HCT116 (cell line): ENCODE results near the gene COPS7B. TPM values are rescaled to one million over a fixed set of nuclear protein-coding genes. Genes with fewer than 3 reads are reported as not detected.

Experiments used
- ATAC-seq: fragments of 200-7000 bp; cut with Tn5 transposase; 2 replicates; pipeline ENCODE4 v1.9.1; 2020; ENCODE audit warnings: mild to moderate bottlenecking, moderate library complexity
- BruUV-seq: library from RNA; stranded (reverse); fragments of 400-500 nt; replicated peaks from 2 replicates; lab custom pipeline; 2021; lab: Mats Ljungman, UMichigan
- CTCF ChIA-PET: fragments of 300-600 bp; sonication (Branson Sonifier 250); formaldehyde crosslinking; loops from one replicate; lab custom pipeline; 2021; ENCODE audit warnings: antibody characterized with exemption; lab: Charles Lee
- POLR2A ChIA-PET: fragments of 300-600, 350-600 bp; sonication (Branson Sonifier 250); formaldehyde crosslinking; loops from one replicate; lab custom pipeline; 2021; ENCODE audit warnings: antibody characterized with exemption; lab: Charles Lee
- RAD21 ChIA-PET, 2 experiments: fragments of 300-600 bp; sonication (Branson Sonifier 250); formaldehyde crosslinking; loops; one replicate each; lab custom pipeline; 2023; ENCODE audit warnings: low total read pairs in 2 of 2; ENCODE audit not compliant: uncharacterized antibody in 2 of 2, unreplicated experiment in 2 of 2, low non-redundant PET in 1 of 2; lab: Charles Lee
- DNase-seq: peaks from one replicate; pipeline ENCODE4 v3.0.0-alpha.2; 2010; ENCODE audit warnings: low read depth, low spot score
- H2AFZ ChIP-seq: fragments of 200-600 bp; shearing (Covaris generic), sonication (generic); 2 replicates; pipeline ENCODE4 v1.6.1; 2017; ENCODE audit warnings: low read depth, mixed run types, mixed read lengths, antibody characterized with exemption, low read length; ENCODE audit not compliant: poor library complexity, severe bottlenecking
- H3K27ac ChIP-seq: 2 replicates; pipeline ENCODE4 v1.5.1; 2012; ENCODE audit warnings: low read depth, low read length
- H3K27me3 ChIP-seq: fragments of 200-600 bp; sonication (generic); 2 replicates; pipeline ENCODE4 v1.6.1; 2016; ENCODE audit warnings: mixed run types, low read length, mixed read lengths; ENCODE audit not compliant: insufficient read depth
- H3K36me3 ChIP-seq, 2 experiments: fragments of 200-500 bp in 1 of 2; fragments of 200-600 bp in 1 of 2; sonication (Bioruptor generic) in 1 of 2; sonication (generic) in 1 of 2; 2 replicates each; pipeline versions ENCODE4 v1.5.1 to v1.6.1; 2014 to 2016; ENCODE audit warnings: low read length in 2 of 2, inconsistent platforms in 1 of 2, mixed read lengths in 1 of 2, mixed run types in 1 of 2; ENCODE audit not compliant: insufficient read depth in 2 of 2, control insufficient read depth in 1 of 2
- H3K4me1 ChIP-seq, 2 experiments: fragments of 200-600 bp in 1 of 2; sonication (generic) in 1 of 2; 2 replicates each; pipeline versions ENCODE4 v1.5.1 to v1.6.1; 2012 to 2017; ENCODE audit warnings: low read length in 2 of 2, inconsistent platforms in 1 of 2, mild to moderate bottlenecking in 1 of 2, mixed read lengths in 1 of 2, mixed run types in 1 of 2, moderate library complexity in 1 of 2; ENCODE audit not compliant: insufficient read depth in 2 of 2, control insufficient read depth in 1 of 2
- H3K4me2 ChIP-seq: fragments of 200-600 bp; sonication (generic); 2 replicates; pipeline ENCODE4 v1.6.1; 2017; ENCODE audit warnings: mixed run types, low read length, mixed read lengths
- H3K4me3 ChIP-seq, 2 experiments: fragments of 200-600 bp in 1 of 2; sonication (generic) in 1 of 2; replicated peaks in 1 of 2; 2 replicates each; pipeline ENCODE4 v1.5.1; 2011 to 2016; ENCODE audit warnings: low read length in 2 of 2, control low read depth in 1 of 2, low read depth in 1 of 2, mild to moderate bottlenecking in 1 of 2, mixed read lengths in 1 of 2, mixed run types in 1 of 2
- H3K79me2 ChIP-seq: fragments of 200-600 bp; sonication (generic); 2 replicates; pipeline ENCODE4 v1.6.1; 2017; ENCODE audit warnings: mild to moderate bottlenecking, mixed run types, low read length, moderate library complexity, mixed read lengths; ENCODE audit not compliant: insufficient read depth
- H3K9ac ChIP-seq: fragments of 200-600 bp; sonication (generic); 2 replicates; pipeline ENCODE4 v1.6.1; 2016; ENCODE audit warnings: low read length, mixed read lengths
- H3K9me2 ChIP-seq: fragments of 200-600 bp; sonication (generic), shearing (Covaris generic); 2 replicates; pipeline ENCODE4 v1.6.1; 2017; ENCODE audit warnings: mixed run types, mild to moderate bottlenecking, moderate library complexity; ENCODE audit not compliant: insufficient read depth
- H3K9me3 ChIP-seq, 2 experiments: fragments of 200-500 bp in 1 of 2; fragments of 200-600 bp in 1 of 2; sonication (Bioruptor generic) in 1 of 2; sonication (generic) in 1 of 2; 2 replicates each; pipeline ENCODE4 v1.6.1; 2014 to 2017; ENCODE audit warnings: low read length in 2 of 2, mixed read lengths in 2 of 2, inconsistent platforms in 1 of 2, low read depth in 1 of 2, mild to moderate bottlenecking in 1 of 2, mixed run types in 1 of 2, moderate library complexity in 1 of 2; ENCODE audit not compliant: control insufficient read depth in 1 of 2, insufficient read depth in 1 of 2
- H4K20me1 ChIP-seq: fragments of 200-600 bp; sonication (generic), shearing (Covaris generic); 2 replicates; pipeline ENCODE4 v1.6.1; 2017; ENCODE audit warnings: mixed run types, mild to moderate bottlenecking, moderate library complexity; ENCODE audit not compliant: insufficient read depth
- CBX3 ChIP-seq: IDR thresholded peaks from 2 replicates; pipeline ENCODE4 v1.6.1; 2012; ENCODE audit warnings: low read depth
- ELF1 ChIP-seq: IDR thresholded peaks from 2 replicates; pipeline ENCODE4 v1.6.1; 2012; ENCODE audit warnings: low read depth, borderline replicate concordance
- EZH2 ChIP-seq: fragments of 200-600 bp; sonication (generic); IDR thresholded peaks from 2 replicates; pipeline ENCODE4 v1.6.1; 2017; ENCODE audit warnings: antibody characterized with exemption, mixed run types
- FOSL1 ChIP-seq: IDR thresholded peaks from 2 replicates; pipeline ENCODE4 v1.6.1; 2012; ENCODE audit warnings: low read depth
- POLR2AphosphoS5 ChIP-seq: IDR thresholded peaks from 2 replicates; pipeline ENCODE4 v1.6.1; 2011; ENCODE audit warnings: mild to moderate bottlenecking, low read depth, low read length, moderate library complexity
- RAD21 ChIP-seq: IDR thresholded peaks from 2 replicates; pipeline ENCODE4 v1.6.1; 2012; ENCODE audit warnings: low read depth, mild to moderate bottlenecking
- SIN3A ChIP-seq: IDR thresholded peaks from 2 replicates; pipeline ENCODE4 v1.6.1; 2012; ENCODE audit warnings: low read depth
- SP1 ChIP-seq: IDR thresholded peaks from 2 replicates; pipeline ENCODE4 v1.6.1; 2012; ENCODE audit warnings: low read depth
- SRF ChIP-seq: IDR thresholded peaks from 2 replicates; pipeline ENCODE4 v1.6.1; 2012; ENCODE audit warnings: low read depth
- YY1 ChIP-seq: IDR thresholded peaks from 2 replicates; pipeline ENCODE4 v1.6.1; 2011; ENCODE audit warnings: low read length, low read depth, moderate library complexity, mild to moderate bottlenecking; ENCODE audit not compliant: insufficient replicate concordance; ENCODE audit errors: extremely low read depth
- ZFX ChIP-seq: fragments of 450-650 bp; IDR thresholded peaks from 2 replicates; pipeline ENCODE4 v1.6.1; 2017
- ZNF274 ChIP-seq: fragments of 200-500 bp; sonication (Bioruptor generic); IDR thresholded peaks from 2 replicates; pipeline ENCODE4 v1.6.1; 2014; ENCODE audit warnings: mild to moderate bottlenecking, low read depth, low read length, inconsistent platforms
- intact Hi-C: fragments of 100-400 bp; cut with micrococcal nuclease; formaldehyde crosslinking; loops from 2 replicates; pipeline ENCODE4 v1.10.0; 2022
- total RNA-seq: library from RNA; stranded (reverse); gene quantifications from one replicate; pipeline ENCODE4 v1.2.1, GENCODE V29; 2021; ENCODE audit not compliant: unreplicated experiment
- TF ChIP-seq, protein P1 (sequence below): IDR thresholded peaks from 2 replicates; pipeline ENCODE4 v1.6.1; 2012; ENCODE audit warnings: low read depth
- TF ChIP-seq, protein P2 (sequence below): IDR thresholded peaks from 2 replicates; pipeline ENCODE4 v1.6.1; 2012
- TF ChIP-seq, protein P3 (sequence below), 3 experiments: fragments of 200-600 bp in 1 of 3; sonication (generic) in 1 of 3; IDR thresholded peaks in 2 of 3; conservative IDR thresholded peaks in 1 of 3; 2 replicates each; pipeline ENCODE4 v1.5.1; 2012 to 2017; ENCODE audit warnings: low read depth in 2 of 3, low read length in 2 of 3, antibody characterized with exemption in 1 of 3, borderline replicate concordance in 1 of 3, control low read depth in 1 of 3, mild to moderate bottlenecking in 1 of 3, mixed read lengths in 1 of 3, mixed run types in 1 of 3, moderate library complexity in 1 of 3; ENCODE audit not compliant: insufficient read depth in 1 of 3
- TF ChIP-seq, protein P4 (sequence below): IDR thresholded peaks from 2 replicates; pipeline ENCODE4 v1.6.1; 2012
- TF ChIP-seq, protein P5 (sequence below): IDR thresholded peaks from 2 replicates; pipeline ENCODE4 v1.6.1; 2011; ENCODE audit warnings: mild to moderate bottlenecking, low read length, moderate library complexity; ENCODE audit not compliant: insufficient replicate concordance; ENCODE audit errors: extremely low read depth

COPS7B gene
- total RNA-seq, 1 experiment from 2014 or later = 52.9 TPM

DNA sequence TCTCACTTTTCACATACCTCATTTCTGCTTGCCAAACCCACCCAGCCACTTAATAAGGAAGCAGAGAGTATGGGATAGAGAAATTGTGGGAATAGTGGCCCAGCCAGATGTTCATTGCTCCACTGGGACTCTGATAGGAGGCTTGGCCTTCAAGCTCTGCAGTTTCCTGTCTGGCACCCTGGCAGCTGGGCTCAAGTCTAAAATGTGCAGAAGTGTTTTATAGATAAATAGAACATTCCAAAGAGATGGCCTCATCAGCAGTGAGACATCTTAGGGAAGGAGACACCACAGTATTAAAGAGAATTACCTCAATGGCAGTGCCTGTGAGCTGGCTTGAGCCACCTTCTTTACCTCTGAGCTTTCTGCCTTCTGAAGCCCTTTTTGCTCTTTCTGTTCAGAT lies 24.7 kb downstream of the COPS7B start (continued):
- TF ChIP-seq, protein P1, sequence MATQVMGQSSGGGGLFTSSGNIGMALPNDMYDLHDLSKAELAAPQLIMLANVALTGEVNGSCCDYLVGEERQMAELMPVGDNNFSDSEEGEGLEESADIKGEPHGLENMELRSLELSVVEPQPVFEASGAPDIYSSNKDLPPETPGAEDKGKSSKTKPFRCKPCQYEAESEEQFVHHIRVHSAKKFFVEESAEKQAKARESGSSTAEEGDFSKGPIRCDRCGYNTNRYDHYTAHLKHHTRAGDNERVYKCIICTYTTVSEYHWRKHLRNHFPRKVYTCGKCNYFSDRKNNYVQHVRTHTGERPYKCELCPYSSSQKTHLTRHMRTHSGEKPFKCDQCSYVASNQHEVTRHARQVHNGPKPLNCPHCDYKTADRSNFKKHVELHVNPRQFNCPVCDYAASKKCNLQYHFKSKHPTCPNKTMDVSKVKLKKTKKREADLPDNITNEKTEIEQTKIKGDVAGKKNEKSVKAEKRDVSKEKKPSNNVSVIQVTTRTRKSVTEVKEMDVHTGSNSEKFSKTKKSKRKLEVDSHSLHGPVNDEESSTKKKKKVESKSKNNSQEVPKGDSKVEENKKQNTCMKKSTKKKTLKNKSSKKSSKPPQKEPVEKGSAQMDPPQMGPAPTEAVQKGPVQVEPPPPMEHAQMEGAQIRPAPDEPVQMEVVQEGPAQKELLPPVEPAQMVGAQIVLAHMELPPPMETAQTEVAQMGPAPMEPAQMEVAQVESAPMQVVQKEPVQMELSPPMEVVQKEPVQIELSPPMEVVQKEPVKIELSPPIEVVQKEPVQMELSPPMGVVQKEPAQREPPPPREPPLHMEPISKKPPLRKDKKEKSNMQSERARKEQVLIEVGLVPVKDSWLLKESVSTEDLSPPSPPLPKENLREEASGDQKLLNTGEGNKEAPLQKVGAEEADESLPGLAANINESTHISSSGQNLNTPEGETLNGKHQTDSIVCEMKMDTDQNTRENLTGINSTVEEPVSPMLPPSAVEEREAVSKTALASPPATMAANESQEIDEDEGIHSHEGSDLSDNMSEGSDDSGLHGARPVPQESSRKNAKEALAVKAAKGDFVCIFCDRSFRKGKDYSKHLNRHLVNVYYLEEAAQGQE = no peak
- no peak for TF ChIP-seq YY1
- no peak for TF ChIP-seq SIN3A
- TF ChIP-seq EZH2 = no peak

DNA sequence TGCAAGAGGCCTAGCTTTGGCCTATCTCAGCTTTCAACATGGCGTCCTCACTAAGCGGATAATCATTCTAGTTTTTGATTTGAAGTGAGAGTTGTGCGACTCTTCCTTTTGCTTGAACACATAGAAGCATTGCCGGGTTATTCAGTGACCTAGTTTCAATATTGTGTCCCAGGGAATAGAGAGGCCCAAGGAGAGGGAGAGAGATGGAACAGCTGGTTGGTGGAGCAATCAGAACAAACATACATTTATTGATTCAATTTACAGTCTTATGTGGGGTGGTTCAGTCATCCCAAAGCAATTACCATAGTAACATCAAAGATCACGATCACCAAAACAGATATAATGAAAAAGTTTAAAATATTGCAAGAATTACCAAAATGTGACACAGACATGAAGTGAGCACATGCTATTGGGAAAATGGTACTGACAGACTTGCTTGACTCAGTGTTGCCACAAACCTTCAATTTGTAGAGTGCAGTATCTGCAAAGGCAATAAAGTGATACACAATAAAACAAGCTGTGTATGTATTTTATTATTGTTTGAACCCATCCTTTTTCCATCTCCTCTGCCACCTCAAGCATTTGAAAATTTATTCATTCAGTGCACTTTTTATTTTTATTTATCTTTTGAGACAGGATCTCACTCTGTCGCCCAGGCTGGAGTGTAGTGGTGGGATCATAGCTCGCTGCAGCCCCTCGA lies 30.2 kb downstream of the COPS7B start:
- Histone ChIP-seq H3K36me3 (no peaks in the 10 kb centered on the region; a peak in 1 of 4 replicates), H3K27me3 (no peaks in the 10 kb centered on the region), H3K4me2 (no peak overlapping the region), H3K27ac (no peak overlapping the region), H2AFZ (no peak overlapping the region), H3K9me3 (no peaks in the 10 kb centered on the region), H3K4me1 (no peaks in the 10 kb centered on the region), H3K4me3 (no peak overlapping the region), H3K9ac (no peak overlapping the region), H3K9me2 (no peaks in the 10 kb centered on the region), H4K20me1 (no peaks in the 10 kb centered on the region), H3K79me2 (no peaks in the 10 kb centered on the region)
- DNase-seq (no peak), ATAC-seq (no peak)
- intact Hi-C loops = no loop called here
- BruUV-seq = no TSS peak
- POLR2A ChIA-PET = no interaction called here
- RAD21 ChIA-PET = no interaction called here
- CTCF ChIA-PET = no interaction called here
- TF ChIP-seq SRF (no peak), SIN3A (no peak), CBX3 (no peak), RAD21 (no peak), ZFX (no peak), SP1 (no peak), FOSL1 (no peak), ZNF274 (no peak), POLR2AphosphoS5 (no peak), ELF1 (no peak)
- TF ChIP-seq, protein P2, sequence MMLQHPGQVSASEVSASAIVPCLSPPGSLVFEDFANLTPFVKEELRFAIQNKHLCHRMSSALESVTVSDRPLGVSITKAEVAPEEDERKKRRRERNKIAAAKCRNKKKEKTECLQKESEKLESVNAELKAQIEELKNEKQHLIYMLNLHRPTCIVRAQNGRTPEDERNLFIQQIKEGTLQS = no peak
- TF ChIP-seq, protein P3, sequence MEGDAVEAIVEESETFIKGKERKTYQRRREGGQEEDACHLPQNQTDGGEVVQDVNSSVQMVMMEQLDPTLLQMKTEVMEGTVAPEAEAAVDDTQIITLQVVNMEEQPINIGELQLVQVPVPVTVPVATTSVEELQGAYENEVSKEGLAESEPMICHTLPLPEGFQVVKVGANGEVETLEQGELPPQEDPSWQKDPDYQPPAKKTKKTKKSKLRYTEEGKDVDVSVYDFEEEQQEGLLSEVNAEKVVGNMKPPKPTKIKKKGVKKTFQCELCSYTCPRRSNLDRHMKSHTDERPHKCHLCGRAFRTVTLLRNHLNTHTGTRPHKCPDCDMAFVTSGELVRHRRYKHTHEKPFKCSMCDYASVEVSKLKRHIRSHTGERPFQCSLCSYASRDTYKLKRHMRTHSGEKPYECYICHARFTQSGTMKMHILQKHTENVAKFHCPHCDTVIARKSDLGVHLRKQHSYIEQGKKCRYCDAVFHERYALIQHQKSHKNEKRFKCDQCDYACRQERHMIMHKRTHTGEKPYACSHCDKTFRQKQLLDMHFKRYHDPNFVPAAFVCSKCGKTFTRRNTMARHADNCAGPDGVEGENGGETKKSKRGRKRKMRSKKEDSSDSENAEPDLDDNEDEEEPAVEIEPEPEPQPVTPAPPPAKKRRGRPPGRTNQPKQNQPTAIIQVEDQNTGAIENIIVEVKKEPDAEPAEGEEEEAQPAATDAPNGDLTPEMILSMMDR (IDR thresholded peaks at IDR 0.05 in 2 of 3, conservative IDR thresholded peaks at IDR 0.05 in 1 of 3; ENCODE audit: borderline replicate concordance in 1 of 3, insufficient read depth in 1 of 3, low read depth in 2 of 3, low read length in 2 of 3) = no peak
- TF ChIP-seq, protein P4, sequence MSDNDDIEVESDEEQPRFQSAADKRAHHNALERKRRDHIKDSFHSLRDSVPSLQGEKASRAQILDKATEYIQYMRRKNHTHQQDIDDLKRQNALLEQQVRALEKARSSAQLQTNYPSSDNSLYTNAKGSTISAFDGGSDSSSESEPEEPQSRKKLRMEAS = no peak
- TF ChIP-seq, protein P5, sequence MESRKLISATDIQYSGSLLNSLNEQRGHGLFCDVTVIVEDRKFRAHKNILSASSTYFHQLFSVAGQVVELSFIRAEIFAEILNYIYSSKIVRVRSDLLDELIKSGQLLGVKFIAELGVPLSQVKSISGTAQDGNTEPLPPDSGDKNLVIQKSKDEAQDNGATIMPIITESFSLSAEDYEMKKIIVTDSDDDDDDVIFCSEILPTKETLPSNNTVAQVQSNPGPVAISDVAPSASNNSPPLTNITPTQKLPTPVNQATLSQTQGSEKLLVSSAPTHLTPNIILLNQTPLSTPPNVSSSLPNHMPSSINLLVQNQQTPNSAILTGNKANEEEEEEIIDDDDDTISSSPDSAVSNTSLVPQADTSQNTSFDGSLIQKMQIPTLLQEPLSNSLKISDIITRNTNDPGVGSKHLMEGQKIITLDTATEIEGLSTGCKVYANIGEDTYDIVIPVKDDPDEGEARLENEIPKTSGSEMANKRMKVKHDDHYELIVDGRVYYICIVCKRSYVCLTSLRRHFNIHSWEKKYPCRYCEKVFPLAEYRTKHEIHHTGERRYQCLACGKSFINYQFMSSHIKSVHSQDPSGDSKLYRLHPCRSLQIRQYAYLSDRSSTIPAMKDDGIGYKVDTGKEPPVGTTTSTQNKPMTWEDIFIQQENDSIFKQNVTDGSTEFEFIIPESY = no peak
